WI38 (cell line): ENCODE data around the gene ATP6V1B1.

Experiments
- H3K4me3 ChIP-seq: 2 replicates; pipeline ENCODE4 v1.5.1; 2011; ENCODE audit warnings: low read depth, mild to moderate bottlenecking, control low read depth, low read length
- TF ChIP-seq, protein P1 (sequence below): IDR thresholded peaks from 2 replicates; pipeline ENCODE4 v1.5.1; 2012; ENCODE audit warnings: low read depth, mild to moderate bottlenecking, control low read depth, low read length

The ATP6V1B1 gene

DNA sequence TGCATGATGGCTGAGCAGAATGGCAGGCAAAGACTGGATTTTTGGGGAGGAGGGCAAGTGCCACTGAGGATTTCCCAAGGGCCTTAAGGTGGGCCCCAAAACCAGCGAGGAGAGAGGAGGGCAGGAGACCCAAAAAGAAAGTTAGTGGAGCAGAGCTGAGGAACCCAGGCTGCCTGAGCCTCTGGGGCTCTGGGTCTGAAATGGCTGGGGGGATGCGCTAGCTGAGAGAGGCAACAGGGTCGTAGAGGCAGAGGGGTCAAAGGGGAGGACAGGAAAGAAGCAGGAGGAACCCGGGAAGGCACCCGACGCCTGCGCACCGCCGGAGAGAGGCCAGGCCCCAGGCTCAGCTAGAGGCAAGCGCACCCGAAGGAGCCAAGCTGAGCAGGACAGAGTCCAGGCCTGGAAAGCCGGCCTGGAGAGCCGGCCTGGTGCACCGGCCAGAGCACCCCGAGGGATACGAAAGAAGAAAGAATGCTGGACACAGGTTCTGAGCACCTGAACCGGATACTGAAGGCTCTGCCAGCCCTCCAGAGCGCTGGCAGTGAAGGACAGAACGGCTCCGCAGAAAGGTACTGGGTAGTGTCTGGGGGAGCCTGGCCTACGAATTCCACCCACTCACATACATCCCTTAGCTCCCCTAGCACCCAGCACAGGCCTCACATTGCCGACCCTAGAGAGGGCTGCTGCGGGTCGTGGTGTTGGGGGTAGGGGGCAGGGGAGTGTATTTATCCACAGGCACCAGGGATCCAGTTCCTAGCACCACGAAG lies 39.5 kb upstream of the ATP6V1B1 start:
- TF ChIP-seq, protein P1, sequence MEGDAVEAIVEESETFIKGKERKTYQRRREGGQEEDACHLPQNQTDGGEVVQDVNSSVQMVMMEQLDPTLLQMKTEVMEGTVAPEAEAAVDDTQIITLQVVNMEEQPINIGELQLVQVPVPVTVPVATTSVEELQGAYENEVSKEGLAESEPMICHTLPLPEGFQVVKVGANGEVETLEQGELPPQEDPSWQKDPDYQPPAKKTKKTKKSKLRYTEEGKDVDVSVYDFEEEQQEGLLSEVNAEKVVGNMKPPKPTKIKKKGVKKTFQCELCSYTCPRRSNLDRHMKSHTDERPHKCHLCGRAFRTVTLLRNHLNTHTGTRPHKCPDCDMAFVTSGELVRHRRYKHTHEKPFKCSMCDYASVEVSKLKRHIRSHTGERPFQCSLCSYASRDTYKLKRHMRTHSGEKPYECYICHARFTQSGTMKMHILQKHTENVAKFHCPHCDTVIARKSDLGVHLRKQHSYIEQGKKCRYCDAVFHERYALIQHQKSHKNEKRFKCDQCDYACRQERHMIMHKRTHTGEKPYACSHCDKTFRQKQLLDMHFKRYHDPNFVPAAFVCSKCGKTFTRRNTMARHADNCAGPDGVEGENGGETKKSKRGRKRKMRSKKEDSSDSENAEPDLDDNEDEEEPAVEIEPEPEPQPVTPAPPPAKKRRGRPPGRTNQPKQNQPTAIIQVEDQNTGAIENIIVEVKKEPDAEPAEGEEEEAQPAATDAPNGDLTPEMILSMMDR, result no peak
- H3K4me3 ChIP-seq, result no peak overlapping the region

DNA sequence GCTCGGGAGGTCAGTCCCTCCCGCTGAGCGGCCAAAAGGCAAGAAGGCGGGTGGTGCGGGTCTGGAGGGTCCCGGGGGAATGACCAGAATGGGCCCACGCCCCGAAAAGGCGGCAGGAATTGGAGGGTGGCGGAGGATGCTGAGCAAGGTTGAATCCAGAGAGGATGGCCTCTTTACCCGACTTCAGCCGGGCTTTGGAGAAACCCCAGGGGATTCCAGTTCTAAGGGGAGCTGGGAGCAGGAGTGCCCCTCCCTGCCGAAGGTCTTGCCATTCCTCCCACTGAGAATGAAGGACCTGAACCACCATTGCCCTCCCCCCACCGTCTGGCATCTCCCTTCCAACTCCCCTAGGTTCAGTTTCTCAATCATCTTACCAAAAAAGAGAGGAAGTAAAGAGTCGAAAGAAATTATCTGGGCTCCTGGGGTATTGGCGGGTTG lies 38.9 kb upstream of the ATP6V1B1 start:
- H3K4me3 ChIP-seq, result no peak overlapping the region
- TF ChIP-seq, protein P1, result no peak

DNA sequence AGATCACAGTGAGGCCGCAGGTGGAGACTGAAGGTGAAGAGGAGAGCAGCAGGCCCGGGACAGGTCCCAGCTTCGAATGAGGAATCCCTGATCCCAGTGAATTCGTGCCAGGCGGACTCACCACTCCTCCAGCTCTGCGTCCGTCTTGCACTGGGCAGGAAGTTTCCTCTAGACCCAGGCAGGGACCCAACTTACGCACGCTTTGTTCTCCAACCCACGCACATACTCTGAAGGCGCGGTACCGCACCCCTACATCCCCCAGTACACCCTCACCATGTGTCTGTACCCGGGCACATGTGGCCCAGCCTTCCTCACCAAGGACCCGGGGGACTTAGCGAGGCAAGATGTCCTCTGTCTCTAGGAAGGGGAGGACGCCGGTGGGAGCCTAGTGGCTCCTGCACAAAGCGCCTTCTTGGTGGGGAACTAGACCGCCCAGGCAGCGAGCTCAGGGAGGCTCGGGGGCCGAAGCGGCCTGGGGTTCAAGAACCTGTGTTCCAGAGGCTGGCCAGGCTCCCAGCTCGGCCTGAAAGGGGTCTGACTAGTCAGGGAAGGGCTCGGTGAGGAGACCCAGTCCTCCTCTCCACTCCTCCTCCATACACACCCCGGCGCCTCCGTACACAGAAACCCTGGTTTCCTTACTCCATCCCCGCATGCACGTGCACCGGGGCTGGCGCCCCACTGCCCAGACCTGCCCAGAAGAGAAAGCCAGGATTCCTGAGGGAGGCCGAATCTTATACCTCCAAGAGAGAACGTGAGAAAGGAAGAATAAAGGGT lies 38.3 kb upstream of the ATP6V1B1 start:
- H3K4me3 ChIP-seq, result no peak overlapping the region
- TF ChIP-seq, protein P1, result no peak

DNA sequence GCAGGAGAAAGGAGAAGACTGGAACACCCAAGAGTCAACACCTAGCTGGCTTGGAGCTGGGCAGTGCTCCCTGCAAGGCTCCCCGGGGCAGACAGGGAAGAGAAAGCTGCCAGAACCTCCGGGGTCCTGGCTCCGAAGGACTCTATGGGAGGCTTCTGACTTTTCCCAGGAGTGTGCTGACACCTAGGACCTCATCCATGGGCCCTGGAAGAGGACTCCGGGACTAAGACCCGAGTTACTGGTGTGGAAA lies 37.8 kb upstream of the ATP6V1B1 start:
- TF ChIP-seq, protein P1, result no peak
- H3K4me3 ChIP-seq, result no peak overlapping the region

DNA sequence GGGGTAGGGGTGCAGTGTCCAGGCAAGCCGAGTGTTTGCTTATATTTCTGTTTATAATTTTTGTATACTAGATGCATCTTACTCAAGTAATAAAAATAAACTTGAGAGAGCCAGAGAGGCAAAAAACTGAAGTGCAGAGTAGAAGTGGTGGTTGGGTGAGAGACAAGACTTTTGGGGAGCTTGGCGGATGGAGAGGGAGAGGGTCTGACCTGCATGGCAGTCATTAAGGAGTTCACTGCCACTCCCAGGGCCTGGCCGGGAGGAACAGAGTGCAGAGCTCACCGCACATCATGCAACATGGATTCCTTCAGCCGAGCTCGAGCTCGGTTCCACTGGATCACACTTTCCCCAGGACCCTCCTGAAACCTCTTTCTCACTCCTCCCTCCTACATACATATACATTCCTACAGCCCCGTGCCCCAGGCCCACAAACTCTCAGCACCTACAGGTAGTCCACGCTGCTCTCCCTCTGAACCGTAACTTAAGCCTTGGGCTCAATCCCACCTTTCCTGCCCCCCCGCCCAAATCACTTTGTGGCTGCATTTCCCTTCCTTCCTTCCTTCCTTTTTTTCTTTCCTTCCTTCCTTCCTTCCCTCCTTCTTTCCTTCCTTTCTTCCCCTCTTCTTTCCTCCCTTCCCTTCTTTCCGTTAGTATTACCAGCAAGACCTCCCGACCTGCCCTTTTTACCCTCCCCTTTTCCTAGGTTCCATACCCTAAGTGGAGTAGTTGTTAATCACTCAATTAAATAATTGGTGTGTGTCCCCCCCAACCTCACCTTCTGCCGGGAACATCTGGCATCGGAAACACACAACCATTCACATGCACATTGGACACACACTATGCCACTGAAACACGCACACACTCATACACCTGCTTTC lies 37.1 kb upstream of the ATP6V1B1 start:
- TF ChIP-seq, protein P1, result no peak
- no peak overlapping the region for H3K4me3 ChIP-seq

DNA sequence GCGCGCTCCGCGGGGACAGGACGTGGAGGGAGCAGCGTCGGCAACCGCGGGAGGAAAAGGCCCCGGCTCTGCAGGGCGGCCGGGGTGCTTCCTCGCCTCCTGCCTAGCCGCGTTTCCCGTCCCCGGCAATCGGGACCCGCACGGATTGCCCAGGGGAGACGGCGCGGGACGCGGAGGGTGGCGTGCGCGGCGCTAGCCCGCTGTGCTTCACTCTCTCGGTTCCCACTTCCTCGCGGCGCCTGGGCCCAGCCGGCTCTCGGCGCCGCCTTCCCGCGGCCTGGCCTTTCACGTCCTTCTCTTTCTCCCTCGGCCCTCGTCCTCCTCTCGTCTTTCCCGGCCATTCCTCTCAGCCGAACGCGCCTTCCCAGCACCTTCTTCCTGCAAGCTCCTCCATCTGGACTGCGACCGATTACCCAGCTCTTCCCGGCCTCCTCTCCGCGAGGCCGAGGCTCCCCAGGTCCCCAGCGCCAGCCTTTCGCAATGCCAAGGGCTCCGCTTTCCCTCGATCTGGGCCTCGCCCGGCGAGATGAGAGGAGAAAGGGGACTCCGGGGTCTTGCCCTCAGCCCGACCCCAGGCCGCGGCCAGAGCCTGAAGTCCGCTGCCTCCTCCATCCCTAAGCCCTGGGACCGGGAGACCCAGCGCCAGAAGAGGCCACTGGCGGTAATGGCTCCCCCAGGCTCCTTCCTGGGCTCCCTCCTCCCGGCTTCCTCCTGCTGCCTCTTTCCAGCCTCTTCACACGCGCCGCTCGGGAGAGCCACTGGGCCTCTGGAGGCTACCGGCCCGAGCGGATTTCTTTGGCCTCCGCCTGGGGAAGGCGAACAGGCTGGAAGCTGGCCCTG lies 34.3 kb upstream of the ATP6V1B1 start:
- H3K4me3 ChIP-seq, result peak overlapping the region; percentile 65

More for the DNA sequence above, 34.3 kb upstream of the ATP6V1B1 start:
- TF ChIP-seq, protein P1, result no peak
